T-helper 2 cell (primary cell): ENCODE measurements around the gene COL9A3.
A peak's percentile ranks its signal among the peaks of the same experiment; 100 is the strongest.

Experiments
- DNase-seq, 5 experiments: peaks; one replicate each; pipeline versions ENCODE4 v3.0.0 to v3.0.0-alpha.2; 2012 to 2022

The COL9A3 gene

DNA sequence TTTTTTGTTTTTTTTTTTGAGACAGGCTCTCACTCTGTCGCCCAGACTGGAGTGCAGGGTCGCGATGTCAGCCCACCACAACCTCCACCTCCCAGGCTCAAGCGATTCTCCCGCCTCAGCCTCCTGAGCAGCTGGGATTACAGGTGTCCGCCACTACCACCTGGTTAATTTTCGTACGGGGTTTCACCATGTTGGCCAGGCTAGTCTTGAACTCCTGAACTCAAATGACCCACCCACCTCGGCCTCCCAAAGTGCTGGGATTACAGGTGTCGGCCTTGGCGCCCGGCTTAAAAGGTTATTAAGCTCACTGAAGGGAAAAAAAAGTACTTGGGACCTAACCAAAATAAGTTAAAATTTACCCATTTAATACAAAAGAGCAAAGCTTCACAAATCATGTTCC is 42.9 kb downstream of the COL9A3 start:
- DNase-seq, result no peak

DNA sequence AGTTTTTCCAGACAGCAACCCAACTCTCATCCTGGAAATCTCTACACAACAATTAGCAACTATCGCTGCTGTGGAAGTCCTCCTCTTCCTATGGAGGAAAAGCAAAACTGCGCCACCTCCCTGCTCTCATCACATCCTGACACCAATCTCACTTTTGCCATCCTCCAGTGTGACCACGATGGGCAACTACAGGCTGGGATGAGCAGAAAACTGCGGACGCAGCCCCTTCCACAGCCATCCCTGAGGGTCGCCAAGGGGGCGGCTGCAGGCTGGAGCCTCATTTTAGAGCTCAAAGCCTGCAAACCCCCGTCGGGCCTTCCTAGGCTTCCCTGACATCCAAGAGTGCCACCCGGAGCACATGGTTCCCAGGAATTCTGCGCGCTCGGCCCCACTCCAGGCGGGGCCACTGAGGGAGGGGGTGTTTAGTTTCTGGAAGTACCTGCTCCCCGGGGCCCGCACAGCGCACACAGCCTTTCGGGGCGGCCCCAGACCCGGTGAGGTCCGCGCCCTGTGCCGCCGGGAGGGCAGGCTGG is 43.6 kb downstream of the COL9A3 start:
- DNase-seq, result no peak

DNA sequence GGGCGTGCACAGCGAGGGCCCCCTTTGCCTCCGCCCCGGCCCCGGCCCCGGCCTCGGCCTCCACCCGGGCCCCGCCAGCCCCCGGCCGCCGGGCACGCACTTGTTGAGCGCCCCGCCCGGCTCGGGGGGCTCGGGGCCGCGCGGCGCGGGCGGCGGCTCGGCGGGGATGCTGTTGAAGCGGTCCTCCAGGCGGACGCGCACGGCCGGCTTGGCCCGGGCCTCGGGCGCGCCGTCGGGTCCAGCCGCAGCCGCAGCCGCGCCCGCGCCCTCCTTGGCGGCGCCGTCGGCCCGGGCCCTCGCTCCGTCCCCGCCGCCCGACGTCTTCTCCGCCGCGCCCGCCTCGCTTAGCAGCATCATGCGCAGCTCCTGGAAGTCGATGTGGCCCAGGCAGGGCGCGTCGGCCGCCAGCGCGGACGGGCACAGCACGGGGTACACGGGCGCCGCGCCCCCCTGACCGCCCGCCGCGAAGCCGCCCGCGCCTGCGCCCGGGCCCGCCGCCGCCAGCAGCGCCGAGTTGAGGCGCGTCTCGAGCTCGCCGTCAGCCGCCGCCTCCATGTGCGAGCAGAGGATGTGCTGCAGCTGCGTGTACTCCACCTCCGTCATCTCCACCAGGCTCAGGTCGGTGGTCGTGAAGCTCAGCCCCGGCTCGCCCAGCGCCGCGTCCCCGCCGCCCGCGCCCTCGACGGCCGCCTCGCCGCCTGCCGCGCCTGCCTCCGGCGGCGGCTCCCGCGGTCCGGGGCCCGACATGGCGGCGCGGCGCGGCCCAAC is 44.3 kb downstream of the COL9A3 start:
- DNase-seq, result peak; percentile 14 to 67 (median 39)

DNA sequence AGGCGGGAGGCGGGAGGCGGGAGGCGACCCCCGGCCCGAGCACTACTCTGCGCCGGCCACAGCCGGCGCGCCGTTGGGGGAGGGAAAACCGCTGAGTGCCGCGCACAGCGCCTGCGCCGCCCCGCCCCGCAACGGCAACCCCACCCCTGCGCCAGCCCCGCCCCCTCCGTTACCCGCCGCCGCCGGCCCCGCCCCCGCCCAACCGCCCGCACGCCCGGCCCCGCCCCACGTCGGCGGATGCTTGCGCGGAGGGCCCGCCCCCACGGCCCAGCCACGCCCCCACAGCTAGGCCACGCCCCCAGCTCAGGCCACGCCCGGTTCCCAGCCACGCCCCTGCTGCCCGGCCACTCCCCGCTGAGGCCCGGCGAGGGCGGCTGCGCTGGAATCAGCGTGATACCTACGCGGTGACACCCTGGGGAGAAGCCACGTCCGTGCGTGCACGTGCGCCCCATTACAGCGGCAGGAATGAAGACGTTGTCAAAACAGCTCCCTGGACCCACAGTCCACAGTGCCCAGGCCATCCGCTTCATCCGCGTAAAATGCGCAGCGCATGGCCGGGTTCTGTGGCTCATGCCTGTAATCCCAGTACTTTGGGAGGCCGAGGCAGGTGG is 45.0 kb downstream of the COL9A3 start, which contains the start of gene TCFL5:
Gene TCFL5, minus strand, starts transcription at position 97 of the 611 bp plus-strand sequence. CDS start 152 bp downstream, outside the sequence.
- DNase-seq, result peak; percentile 86 to 94 (median 89)

DNA sequence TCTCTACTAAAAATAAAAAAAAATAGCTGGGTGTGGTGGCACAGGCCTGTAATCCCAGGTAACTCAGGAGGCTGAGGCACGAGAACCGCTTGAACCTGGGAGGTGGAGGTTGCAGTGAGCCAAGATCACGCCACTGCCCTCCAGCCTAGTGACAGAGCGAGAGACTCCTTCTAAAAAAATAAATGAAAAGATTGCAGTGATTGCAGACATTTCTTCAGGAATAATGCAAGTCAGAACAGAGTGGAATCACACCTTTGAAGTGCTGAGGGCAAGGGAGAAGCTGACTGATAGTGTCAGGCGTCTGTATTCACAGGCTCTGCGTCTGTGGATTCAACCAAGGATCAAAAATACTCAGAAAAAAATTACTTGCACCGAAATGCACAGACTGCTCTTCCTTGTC is 47.4 kb downstream of the COL9A3 start:
- no peak for DNase-seq

GRCh38 chr20:62872184-62872847 is 55.5 kb downstream of the COL9A3 start:
- no peak for DNase-seq

DNA sequence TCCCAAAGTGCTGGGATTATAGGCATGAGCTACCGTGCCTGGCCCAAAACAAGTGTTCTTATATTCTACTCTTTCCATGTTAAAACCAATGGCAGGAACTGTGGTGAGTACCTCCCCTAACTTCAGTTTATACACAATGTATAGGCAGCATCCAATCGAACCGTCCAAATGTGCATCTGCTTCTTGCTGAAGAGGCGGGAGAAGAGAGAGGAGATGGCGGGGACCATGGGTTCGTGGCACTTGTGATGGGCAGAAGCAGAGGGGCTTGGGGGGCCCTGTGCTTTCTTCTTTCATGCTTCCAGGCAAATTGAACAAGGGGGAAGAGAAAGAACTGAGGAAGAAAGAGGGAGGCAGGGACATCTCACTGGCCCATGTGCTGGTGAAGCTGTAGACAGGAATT is 56.0 kb downstream of the COL9A3 start:
- no peak for DNase-seq

DNA sequence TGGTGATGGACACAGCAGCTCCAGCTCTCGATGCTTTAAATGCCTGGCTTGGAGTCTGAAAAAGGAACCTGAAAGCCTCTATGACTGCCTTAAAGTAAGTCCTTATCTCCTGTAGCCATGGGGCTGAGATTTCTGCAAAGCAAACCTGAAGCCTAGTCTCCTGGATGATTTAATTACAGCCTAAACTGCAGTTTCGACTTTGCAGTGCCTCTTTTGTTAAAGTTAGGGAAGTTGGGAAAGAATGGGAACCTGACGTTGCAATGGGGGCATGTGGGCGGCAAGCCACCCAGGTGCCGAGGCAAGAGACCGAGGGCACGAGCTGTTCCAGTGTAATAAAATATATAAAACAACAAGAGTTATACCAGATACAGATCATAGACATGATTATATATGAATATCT is 56.4 kb downstream of the COL9A3 start:
- no peak for DNase-seq

DNA sequence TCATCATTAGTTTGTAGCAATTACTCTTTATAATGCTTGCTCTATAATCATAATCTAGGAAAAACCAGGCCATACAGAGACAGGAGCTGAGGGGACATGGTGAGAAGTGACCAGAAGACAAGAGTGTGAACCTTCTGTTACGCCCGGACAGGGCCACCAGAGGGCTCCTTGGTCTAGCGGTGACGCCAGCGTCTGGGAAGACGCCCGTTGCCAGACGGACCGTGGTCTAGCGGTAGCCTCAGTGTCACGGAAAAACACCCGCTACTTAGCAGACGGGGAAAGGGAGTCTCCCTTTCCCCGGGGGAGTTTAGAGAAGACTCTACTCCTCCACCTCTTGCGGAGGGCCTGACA is 56.8 kb downstream of the COL9A3 start:
- peak in 1 of 5 experiments; percentile 23 for DNase-seq

- DNase-seq, result no peak
Observed at GRCh38 chr20:62874964-62875344, 58.1 kb downstream of the COL9A3 start.

DNA sequence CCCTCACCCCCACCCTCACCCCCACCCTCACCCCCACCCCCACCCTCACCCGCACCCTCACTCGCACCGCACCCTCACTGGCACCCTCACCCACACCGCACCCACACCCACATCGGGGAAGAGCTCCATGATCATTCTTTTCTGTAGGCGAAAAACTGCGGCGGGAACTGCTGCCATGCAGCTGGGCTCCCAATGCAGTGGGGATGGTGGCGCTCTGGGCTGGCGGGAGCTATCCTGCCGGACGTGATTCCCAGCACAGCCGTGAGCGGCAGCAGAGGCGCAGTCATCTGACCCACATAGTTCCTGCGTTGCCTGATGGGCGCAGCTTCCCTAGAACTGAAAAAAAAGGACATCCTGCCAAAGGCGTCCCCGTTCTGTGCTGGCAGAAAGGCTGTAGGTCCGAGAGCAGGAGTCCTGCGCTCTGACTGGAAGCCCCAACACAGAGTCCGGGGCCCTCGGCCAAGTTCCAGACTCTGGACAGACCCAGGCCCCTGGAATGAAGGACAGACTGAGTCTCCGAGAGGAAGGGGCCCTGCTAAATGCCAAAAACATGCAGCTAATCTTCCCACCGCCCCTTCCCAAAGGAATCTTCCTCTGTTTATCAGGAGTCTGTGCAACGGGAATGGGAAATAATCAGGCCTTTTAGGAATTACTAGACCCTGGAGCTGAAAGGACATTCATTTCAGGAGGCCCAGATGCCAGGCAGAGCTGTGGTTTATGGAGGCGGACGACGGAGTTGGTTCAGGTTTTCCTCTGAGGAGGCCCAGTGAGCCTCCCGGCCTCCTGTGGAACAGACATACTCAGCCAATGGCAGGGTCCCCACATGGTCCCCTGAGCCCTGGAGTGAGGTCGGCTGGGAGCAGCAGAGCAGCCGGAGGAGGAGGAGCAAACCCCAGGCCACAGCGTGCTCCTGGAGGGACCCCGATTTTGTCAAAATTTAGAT is 58.8 kb downstream of the COL9A3 start:
- no peak for DNase-seq

GRCh38 chr20:62876501-62876901 is 59.7 kb downstream of the COL9A3 start:
- DNase-seq, result no peak

GRCh38 chr20:62876902-62877816 is 60.3 kb downstream of the COL9A3 start:
- no peak for DNase-seq

GRCh38 chr20:62878244-62879038 is 61.6 kb downstream of the COL9A3 start:
- DNase-seq, result no peak

DNA sequence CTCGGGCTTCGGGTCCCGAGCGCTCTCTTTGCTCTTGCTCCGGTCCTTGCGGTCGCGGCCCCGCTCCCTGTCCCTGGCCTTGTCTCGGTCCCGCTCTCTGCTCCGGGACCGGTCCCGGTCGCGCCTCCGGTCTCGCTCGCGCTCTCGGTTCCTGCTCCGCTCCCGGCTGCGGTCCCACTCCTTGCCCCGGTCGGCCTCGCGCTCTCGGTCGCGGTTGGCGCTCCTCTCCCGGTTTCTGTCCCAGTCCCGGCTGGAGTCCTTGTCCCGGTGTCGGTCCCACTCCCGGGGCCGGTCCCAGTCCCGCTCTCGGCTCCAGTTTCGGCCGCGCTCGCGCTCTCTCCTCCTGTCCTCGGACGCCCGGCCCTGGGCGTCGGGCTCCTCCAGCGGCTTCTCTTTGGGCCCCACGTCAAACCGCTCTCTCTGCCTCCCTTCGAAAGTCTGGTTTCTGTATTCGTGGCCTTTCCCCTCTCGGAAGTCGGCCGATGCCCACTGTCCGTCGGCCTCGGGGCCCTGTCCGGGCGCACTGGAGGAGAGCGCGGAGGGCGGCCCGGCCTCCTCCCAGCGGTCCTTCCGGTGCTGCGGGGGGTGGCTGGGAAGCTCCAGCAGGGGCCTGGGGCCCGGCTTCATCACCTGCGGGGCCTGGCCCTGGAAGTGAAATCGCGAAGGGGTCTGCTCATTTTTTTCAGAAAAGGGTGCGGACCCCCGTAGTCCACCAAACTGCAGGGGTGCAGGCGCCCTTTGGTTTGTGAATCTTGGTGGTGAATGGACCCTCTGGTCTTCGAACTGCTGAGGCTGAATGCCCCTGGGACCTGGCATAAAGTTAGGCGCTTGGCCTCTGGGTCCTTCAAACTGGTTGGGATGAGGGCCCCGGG is 62.7 kb downstream of the COL9A3 start:
- DNase-seq, result no peak

DNA sequence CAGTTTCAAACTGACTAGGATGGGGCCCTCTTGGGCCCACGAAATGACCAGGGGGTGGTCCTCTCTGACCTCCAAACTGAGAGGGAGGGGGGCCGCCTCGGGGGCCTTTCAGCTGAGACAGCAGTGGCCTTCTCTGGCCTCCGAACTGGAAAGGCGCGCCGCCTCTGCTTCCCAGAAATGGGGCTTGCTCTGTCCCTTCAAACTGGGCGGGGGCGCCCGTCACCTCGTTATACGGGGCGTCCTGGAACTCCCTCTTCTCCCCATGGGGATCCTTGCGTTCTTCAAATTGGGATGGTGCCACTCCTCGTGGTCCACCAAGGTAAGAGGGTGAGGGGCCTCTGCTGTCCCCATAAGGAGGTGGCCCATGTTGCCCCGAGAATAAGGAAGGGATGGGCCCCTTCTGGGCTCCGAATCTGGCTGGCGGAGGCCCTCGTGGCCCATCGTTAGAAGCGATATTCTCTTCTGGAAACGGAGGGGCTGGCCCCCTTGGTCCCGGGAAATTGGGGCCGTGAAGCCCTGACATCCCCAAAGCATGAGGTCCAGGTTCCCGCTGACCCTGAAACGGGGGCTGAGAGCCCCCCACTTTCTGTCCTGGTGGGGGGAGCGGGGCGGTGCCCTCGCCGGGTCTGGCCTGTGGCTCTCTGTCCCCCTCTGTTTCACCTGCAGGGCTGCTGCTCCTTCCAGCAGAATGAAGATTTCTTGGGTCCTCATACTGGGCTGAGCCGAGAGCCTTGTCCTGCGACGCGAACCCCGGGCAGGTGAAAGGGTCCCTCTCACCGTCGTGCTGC is 63.5 kb downstream of the COL9A3 start:
- DNase-seq, result no peak

DNA sequence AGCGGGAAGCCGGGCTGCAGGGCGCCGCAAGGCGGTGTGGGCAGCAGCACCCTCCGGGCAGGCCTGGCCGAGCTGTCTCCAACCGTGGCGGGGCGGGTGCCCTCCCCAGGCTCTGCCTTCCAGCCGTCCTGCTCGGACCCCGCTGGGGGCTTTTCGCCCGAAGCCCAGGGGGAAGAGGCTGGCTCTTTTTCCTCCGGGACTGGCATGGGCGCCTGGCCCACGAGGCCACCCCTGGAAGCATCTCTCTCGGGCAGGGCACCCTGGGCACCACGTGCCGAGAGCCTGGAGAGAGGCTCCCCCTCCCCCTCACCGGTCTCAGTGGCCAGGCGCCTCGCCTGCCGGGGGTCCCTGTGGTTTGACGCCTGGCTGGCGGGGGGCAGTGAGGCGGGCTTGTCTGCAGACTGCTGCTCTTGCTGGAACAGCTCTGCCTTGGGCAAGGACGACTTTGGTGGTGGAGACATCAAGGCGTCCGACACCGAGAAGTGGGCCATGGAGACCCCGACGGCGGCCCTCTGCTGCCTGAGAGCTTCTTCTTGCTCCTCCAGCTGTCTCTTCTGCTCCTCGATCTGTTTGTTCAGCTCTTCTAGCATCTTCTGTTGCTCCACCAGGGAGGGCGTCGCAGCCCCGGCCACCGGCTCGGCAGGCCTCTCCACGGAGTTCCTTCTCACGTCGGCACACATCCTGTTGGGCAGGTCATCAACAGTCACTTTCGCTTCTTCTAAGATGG is 64.2 kb downstream of the COL9A3 start:
- no peak for DNase-seq
